GM12865 (cell line): ENCODE measurements around the gene RBMS3.
"Not testable (repeated sequence)": the region's sequence is repeated elsewhere in the genome, so short reads cannot be mapped to it uniquely, and the experiment has no call there.

Experiments
- DNase-seq: peaks from one replicate; pipeline ENCODE4 v3.0.0; 2010; ENCODE audit warnings: low read depth
- H3K4me3 ChIP-seq: 2 replicates; pipeline ENCODE4 v1.5.1; 2011; ENCODE audit warnings: mild to moderate bottlenecking, low read depth, low read length, control low read depth
- CTCF ChIP-seq: IDR thresholded peaks from 2 replicates; pipeline ENCODE4 v1.5.1; 2011; ENCODE audit warnings: low read length, control low read depth, low read depth, inconsistent platforms; ENCODE audit not compliant: insufficient read depth; ENCODE audit errors: missing control alignments

RBMS3 gene

GRCh38 chr3:29665688-29666087 is 384.8 kb downstream of the RBMS3 start:
- DNase-seq: no peak
- H3K4me3 ChIP-seq: no peak overlapping the region

GRCh38 chr3:29668233-29668632 is 387.4 kb downstream of the RBMS3 start:
- H3K4me3 ChIP-seq: no peak overlapping the region
- no peak for TF ChIP-seq CTCF

More at GRCh38 chr3:29665688-29666087, 384.8 kb downstream of the RBMS3 start:
- no peak for TF ChIP-seq CTCF

GRCh38 chr3:29668728-29669127 is 387.9 kb downstream of the RBMS3 start:
- no peak for DNase-seq
- no peak for TF ChIP-seq CTCF
- H3K4me3 ChIP-seq: no peak overlapping the region

More at GRCh38 chr3:29668233-29668632, 387.4 kb downstream of the RBMS3 start:
- DNase-seq: no peak

GRCh38 chr3:29670476-29670875 is 389.6 kb downstream of the RBMS3 start:
- not testable (repeated sequence) for DNase-seq, H3K4me3 ChIP-seq

GRCh38 chr3:29677421-29677820 is 396.6 kb downstream of the RBMS3 start:
- no peak overlapping the region for H3K4me3 ChIP-seq
- TF ChIP-seq CTCF: no peak
- DNase-seq: no peak

GRCh38 chr3:29679944-29680343 is 399.1 kb downstream of the RBMS3 start:
- TF ChIP-seq CTCF: no peak
- H3K4me3 ChIP-seq: no peak overlapping the region
- no peak for DNase-seq

GRCh38 chr3:29683018-29683993 is 402.4 kb downstream of the RBMS3 start:
- no peak for TF ChIP-seq CTCF
- H3K4me3 ChIP-seq: no peak overlapping the region
- peak; percentile 71 for DNase-seq
